Measurements from ENCODE around the gene TPX2. TPM values are rescaled to one million over a fixed set of nuclear protein-coding genes. Genes with fewer than 3 reads are reported as not detected.
A peak's percentile ranks its signal among the peaks of the same experiment; 100 is the strongest.

TPX2 gene
- total and polyA plus RNA-seq, 2 donors (not counting 3 experiments of a cell fraction or from before 2014, with no cell fraction given): 24.8 to 114 TPM

DNA sequence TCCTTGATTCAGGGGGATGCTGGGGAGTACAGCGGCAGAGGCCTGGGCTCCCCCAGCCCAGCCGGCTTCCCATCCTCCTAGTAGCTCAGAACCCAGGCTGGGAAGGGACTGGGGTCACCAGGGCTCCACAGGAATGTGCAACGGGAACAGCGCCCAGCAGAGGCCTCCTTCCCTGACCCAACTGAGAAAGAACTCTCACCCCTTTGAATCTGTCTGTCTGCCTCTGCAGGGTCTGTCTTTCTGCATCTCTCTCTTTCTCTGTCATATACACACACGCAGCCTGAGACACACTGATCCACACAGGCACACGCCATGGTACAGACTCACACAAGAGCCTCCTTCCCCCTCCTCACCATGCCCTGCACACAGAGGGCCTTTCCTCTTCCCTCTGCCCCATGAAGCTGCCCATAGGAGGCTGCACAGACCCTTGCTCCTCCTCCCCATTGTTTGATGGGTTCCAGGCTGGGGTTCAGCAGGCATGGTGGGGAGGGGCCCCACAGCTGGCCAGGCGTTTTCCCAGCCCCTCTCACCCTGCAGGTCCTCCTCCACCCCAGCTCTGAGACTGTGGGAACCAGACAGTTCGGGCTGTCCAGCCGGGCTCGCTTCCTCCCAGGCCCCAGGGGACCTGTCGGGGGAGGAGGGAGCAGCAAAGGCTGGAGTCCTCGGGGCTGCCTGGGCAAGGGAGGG lies 103.5 kb downstream of the TPX2 start:
- peak overlapping the region; percentile 15 for H2AFZ ChIP-seq (ENCODE audit: low read depth, low read length)
- no peak for FAIRE-seq
- TF ChIP-seq JUN (IDR thresholded peaks at IDR 0.05; ENCODE audit: borderline replicate concordance, insufficient read depth, insufficient read length, low read depth) (no peak), FOS (IDR thresholded peaks at IDR 0.05; ENCODE audit: borderline replicate concordance, insufficient read depth, low read length) (no peak), GATA2 (IDR thresholded peaks at IDR 0.05; ENCODE audit: insufficient read depth, insufficient read length, low read depth, low read length) (no peak), EZH2 (IDR thresholded peaks at IDR 0.05; ENCODE audit: borderline replicate concordance, low read depth, low read length, severe bottlenecking) (no peak), MYC (IDR thresholded peaks at IDR 0.05; ENCODE audit: low read depth, low read length) (no peak)
- TF ChIP-seq, protein P1, sequence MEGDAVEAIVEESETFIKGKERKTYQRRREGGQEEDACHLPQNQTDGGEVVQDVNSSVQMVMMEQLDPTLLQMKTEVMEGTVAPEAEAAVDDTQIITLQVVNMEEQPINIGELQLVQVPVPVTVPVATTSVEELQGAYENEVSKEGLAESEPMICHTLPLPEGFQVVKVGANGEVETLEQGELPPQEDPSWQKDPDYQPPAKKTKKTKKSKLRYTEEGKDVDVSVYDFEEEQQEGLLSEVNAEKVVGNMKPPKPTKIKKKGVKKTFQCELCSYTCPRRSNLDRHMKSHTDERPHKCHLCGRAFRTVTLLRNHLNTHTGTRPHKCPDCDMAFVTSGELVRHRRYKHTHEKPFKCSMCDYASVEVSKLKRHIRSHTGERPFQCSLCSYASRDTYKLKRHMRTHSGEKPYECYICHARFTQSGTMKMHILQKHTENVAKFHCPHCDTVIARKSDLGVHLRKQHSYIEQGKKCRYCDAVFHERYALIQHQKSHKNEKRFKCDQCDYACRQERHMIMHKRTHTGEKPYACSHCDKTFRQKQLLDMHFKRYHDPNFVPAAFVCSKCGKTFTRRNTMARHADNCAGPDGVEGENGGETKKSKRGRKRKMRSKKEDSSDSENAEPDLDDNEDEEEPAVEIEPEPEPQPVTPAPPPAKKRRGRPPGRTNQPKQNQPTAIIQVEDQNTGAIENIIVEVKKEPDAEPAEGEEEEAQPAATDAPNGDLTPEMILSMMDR (IDR thresholded peaks at IDR 0.05; ENCODE audit: extremely low read depth in 1 of 2, insufficient read depth in 1 of 2, low read depth in 1 of 2, low read length in 2 of 2): no peak
- TF ChIP-seq, protein P2, sequence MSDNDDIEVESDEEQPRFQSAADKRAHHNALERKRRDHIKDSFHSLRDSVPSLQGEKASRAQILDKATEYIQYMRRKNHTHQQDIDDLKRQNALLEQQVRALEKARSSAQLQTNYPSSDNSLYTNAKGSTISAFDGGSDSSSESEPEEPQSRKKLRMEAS (IDR thresholded peaks at IDR 0.05; ENCODE audit: insufficient read depth, insufficient read length): no peak
- no peaks in the 10 kb centered on the region for H3K79me2 ChIP-seq (ENCODE audit: control insufficient read depth, insufficient read depth, low read length)
- H3K36me3 ChIP-seq (ENCODE audit: control insufficient read depth in 2 of 2, extremely low read depth in 1 of 2, insufficient read depth in 2 of 2, low read length in 2 of 2): no peaks in the 10 kb centered on the region
- H3K4me3 ChIP-seq (replicated peaks in 1 of 3; ENCODE audit: insufficient read depth in 1 of 3, low read depth in 1 of 3, low read length in 3 of 3): no peak overlapping the region
- H3K9me1 ChIP-seq (replicated peaks; ENCODE audit: control insufficient read depth, extremely low read depth, insufficient read depth, low read length): no peaks in the 10 kb centered on the region
- no TSS peak for BruUV-seq (replicated peaks)
- dilution Hi-C loops (cut with MboI; ENCODE audit: extremely low pct_ligation_motif_present, low sequenced_read_pairs): no loop called here
- H3K9me3 ChIP-seq (replicated peaks; ENCODE audit: control insufficient read depth, insufficient read depth, low read length): no peaks in the 10 kb centered on the region
- peak; percentile 44 for DNase-seq (ENCODE audit: low read depth, low spot score)
- POLR2A ChIA-PET: no interaction called here
- H3K27ac ChIP-seq (ENCODE audit: insufficient read depth, low read depth, low read length): peak overlapping the region; percentile 64
- H3K27me3 ChIP-seq (ENCODE audit: control insufficient read depth in 2 of 2, insufficient read depth in 2 of 2, low read length in 2 of 2): no peaks in the 10 kb centered on the region
- H3K9ac ChIP-seq (replicated peaks; ENCODE audit: extremely low read depth, insufficient read depth, low read length): peak overlapping the region; percentile 41
- CTCF ChIA-PET: interaction anchor here (1.0 to 18.2 kb wide), 5 partner anchors 10 to 188 kb away, joined by 3 to 619 read pairs (median 4); partner anchors contain the start of genes MYLK2 and PDRG1
- H3K4me2 ChIP-seq (ENCODE audit: insufficient read depth, low read length): peak overlapping the region; percentile 19
- H3K4me1 ChIP-seq (ENCODE audit: control insufficient read depth, extremely low read depth, insufficient read depth, low read length): peaks cover 34% of the 10 kb centered on the region
- intact Hi-C loops (cut with micrococcal nuclease): loop anchor here (1.0 kb wide), 1 partner anchor 19 kb away; no protein-coding TSS in a partner anchor
- H4K20me1 ChIP-seq (replicated peaks; ENCODE audit: control insufficient read depth, extremely low read depth, insufficient read depth, low read length): no peaks in the 10 kb centered on the region

Measured in endothelial cell of umbilical vein (primary cell).